ENCODE data around the gene TKFC.
"Not testable (repeated sequence)": the region's sequence is repeated elsewhere in the genome, so short reads cannot be mapped to it uniquely, and the experiment has no call there.

Gene TKFC

DNA sequence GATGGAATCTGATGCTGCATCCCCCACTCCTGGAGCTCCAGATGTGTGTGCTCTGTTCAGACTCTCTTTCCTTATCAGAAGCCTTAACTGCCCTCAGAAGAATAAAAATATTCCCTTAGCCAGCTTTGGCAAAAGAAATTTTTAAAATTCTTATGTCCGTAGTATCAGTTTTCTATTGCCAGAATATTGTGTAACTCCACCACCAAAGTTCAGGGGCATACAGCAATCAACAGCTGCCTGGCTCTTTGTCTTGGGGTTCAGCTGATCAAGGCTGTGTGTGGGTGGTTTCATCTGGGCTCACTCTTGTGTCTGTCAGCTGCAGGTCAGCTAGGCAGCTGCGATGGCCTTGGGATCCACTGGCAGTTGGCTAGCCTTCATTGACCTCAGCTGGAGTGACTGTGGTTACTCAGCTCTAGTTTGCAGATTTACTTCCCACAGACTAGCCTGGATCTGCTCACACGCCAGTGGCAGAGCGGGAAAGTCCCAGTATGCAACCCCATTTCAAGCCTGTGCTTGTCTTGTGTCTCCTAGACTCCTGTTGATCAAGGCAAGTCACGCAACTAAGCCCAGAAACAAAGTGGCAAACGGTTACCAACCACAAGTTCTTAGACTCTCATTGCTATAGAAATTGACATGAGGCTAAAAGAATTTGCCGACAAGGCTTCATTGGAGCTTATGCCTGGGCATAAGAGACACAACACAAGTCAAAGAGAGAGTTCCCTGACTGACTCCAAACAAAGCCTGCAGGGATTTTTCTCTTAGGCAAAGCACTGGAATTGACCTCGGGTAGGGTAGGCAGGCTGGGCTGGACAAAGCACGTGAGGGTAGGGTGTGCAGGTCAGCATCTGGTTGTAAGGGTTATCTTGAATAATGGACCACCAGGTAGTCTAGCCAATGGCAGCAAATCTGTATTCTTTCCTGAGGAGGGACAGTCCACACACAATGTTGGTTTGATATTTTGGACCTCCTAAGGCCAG, 36.6 kb downstream of the TKFC start:
- DNase-seq (ENCODE audit: low read depth): no peak

DNA sequence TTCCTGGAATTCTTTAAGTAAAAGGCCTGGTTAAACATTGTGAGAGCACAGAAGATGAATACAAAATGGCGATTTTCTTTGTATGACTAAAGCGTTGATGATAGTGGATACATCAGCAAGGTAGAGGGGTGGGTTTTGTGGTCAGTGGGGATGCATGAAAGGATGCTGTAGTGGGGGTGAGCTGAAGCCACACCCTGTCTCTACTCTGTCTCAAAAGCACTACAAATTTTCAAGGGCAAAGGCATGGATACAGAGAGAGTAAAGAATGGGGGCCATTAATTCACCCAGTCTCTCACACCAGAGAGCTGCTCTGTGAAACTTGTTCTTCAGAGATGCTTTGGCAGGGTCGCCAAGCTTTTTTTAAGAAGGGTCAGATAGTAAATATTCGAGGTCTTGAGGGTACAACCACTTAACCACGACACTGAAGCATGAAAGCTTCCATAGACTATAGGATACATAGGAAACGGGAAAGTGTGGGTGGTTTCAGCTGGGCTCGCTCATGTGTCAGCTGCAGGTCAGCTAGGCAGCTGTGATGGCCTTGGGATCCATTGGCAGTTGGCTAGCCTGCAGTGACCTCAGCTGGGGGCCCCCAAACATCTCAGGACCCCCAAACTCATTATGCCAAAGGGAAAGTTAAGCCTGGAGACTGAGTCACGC, 37.4 kb downstream of the TKFC start:
- no peak for DNase-seq (ENCODE audit: low read depth)

DNA sequence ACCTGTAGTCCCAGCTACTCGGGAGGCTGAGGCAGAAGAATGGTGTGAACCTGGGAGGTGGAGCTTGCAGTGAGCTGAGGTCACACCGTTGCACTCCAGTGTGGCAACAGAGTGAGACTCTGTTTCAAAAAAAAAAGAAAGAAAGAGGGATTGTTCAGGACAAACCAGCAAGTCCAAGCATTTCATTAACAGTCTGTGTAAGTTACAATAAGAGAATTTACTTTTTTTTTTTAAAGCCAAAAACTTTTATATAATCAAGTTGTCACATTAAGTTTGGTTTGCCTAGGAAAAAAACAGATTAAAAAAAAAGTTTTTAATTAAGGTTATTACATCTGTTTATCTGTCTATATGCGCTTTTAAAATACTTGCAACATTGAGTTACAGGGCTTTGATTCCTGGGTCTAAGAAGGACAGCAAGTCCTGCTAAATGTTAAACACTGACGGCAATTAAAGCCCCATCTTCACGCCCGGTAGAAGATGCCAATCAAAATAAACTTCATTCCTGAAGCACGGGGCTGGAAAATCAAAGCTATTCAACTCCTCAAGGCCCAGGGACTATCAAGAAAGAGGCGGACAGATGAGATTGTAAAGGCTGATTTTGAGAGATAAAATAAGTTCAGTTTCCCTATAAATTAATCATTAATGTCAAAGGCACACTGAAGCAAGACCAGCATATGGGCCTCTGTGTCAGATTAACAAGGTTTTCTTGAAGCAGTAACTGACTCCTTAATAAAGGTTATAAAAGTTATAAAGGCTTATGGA, 39.8 kb downstream of the TKFC start:
- no peak for DNase-seq (ENCODE audit: low read depth)

DNA sequence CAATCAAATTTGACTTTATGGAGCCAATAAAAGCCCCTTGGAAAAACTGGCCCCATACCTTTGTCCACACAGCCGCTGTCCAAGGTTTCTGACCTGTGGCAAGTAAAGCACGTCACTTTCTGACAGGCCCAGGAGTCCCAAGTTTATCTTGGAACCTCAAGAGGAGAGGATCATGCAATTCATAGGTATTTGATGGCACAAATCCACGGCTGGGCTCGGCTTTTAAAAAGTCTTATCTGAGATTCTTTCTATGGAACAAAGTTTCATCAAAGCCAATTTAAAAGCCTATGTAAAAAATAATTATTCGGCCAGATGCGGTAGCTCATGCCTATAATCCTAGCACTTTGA, 42.7 kb downstream of the TKFC start:
- no peak for DNase-seq (ENCODE audit: low read depth)

DNA sequence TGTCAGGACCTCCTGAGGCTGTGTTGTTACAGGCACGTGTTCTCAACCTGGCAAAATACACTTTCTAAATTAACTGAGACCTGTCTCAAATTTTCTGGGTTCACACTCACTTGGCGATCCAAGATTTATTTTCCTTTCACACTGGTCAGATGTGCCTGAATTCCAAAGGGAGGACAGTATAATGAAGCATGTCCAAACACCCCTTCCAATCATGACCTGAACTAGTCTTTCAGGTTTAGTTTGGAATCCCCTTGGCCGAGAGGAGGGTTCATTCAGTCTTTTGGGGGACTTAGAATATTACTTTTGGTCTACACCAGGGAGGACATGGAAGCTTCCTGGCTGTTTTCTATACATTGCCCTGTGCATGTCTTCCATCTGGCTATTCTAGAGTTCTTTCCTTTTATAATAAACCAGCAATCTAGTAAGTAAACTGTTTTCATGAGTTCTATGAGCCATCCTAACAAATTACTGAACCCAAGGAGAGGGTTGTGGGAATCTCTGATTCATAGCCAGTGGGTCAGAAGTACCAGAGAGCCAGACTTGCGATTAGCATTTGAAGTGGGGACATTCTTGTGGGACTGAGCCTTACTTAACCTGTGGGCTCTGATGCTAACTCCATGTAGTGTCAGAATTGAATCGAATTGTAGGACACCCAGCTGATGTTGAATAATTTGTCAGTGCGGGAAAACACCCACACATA, 44.6 kb downstream of the TKFC start:
- DNase-seq (ENCODE audit: low read depth): no peak

DNA sequence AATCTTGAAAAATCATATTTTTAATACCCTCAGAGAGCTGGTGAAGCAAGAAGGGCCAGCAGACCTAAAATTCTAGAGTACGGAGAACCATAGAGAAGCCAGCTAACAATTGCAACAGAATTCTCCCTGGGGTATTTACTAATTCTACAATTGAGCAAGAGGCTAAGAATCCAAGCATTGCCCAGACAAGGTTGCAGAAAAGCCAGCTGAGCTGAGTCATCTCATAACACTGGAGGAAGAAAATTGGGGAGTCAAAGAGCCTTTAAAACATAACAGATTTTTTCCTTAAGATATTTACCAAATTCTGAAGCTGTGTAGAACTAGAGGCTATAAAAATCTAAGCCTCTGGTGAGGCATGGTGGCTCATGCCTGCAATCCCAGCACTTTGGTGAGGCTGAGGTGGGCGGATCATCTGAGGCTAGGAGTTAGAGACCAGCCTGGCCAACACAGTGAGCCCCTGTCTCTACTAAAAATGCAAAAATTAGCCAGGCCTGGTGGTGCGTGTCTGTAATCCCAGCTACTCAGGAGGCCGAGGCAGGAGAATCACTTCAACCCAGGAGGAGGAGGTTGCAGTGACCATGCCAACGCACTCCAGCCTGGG, 45.8 kb downstream of the TKFC start:
- DNase-seq (ENCODE audit: low read depth): no peak

DNA sequence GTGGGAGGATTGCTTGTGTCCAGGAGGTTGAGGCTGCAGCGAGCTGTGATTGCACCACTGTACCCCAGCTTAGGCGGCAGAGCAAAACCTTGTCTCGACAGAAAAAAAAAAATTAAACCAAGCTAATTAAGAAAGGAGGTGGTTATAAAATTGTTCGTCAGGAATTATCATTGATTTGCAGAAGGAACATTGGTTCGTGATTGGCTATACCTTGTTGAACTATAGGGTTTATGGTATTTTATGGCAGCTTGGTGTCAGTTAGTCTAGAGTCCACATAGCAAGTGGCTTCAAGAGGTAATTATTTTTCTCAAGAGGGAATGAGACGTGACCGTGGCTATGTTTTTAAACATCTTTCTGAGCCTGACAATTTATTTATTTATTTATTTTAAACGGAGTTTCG, 47.9 kb downstream of the TKFC start:
- no peak for DNase-seq (ENCODE audit: low read depth)

DNA sequence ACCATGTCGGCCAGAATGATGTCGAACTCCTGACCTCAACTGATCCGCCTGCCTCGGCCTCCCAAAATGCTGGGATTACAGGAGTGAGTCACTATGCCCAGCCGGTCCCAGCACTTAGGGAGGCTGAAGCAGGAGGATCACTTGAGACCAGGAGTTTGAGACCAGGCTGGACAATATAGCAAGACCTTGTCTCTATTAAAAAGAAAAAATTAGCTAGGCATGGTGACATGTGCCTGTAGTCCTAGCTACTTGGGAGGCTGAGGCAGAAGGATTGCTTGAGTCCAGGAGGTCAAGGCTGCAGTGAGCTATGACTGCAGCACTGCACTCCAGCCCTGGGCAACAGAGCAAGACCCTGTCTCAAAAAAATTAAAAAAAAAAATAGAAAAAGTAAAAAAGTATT, 50.8 kb downstream of the TKFC start:
- not testable (repeated sequence) for DNase-seq (ENCODE audit: low read depth)

DNA sequence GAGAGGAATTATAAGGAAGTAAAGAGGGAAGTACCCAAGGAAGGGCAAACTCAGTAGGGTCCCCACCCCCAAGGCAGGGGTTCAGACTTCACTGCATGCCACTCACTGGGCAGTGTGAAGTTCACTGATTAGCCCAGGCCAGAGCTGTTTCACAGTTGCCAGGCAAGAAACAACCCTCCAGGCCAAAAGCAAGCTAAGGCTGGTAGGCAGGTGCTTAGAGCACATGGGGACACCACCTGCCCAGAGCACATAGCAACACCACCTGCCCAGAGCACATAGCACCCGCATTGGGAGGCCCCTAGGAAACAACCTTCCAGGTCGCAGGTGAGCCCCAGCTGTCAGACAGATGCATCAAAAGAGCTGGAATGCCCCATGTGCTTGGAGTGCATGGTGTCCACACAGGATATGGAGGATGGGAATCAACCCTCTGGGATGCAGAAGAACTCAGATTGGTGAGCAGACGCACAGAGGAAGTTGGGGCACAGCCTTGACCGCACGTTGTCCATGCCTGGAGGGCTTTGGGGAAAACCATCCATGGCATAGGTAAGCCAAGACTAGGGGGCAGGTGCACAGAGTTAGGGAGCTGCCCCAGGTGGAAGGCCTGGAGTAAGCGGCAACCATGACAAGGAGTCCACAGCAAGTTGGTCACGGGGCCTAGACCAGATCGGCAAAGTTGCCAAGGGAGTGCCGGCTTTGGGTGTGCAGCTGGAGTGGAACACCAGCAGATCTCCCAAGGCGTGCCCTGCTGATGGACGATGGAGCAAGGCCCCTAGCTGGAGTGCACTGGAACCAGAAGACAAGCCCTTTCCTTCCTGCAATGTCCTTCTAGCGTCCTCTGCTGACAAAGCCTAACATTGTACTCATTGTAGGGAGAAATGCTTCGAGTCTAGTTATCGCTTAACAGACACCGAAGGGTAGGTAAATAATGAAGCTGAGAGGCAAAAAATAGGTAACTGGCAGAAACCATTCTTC, 51.5 kb downstream of the TKFC start:
- DNase-seq (ENCODE audit: low read depth): no peak

DNA sequence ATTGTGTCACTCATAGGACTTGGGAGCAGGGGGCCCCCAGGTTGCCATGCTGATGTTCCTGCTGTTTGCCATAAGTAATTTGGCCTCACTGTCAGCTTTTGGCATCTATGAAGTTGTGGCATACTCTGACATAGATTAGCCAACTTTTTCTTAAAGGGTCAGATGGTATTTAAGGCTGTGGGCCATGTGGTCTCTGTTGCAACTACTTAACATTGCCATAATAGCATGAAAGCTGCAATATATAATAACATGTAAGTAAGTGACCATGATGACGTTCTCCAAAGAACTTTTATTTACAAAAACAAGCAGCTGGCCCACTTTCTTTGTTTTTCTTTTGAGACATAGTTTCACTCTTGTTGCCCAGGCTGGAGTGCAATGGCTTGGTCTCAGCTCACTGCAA, 57.1 kb downstream of the TKFC start:
- DNase-seq (ENCODE audit: low read depth): no peak

DNA sequence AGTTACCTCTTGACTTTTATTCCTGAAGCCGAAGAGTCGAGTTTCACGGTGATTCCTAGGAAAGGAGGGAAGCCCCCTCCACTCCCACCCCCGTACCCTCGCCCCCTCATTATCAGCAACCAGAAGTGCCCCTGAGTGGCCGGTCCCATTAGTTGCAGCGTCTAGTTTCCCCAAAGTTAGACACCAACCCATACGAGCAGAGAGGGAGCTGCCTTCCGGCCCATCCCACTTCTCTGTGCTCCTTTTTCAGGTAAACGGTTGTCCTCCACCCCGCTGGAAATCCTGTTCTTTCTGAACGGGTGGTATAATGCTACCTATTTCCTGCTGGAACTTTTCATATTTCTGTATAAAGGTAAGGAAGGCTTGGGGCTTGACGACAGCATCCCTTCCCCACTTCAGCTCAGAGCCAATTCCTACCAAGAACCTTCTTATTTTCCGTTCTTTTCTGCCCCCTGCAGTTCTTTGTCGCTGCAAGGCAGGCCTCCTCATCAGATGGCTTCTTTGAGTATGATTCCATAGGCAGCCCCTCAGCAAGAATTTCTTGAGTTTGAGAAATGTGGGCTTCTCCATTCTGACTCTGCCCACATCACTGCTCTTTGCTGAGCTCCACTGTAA, 60.1 kb downstream of the TKFC start:
- no peak for DNase-seq (ENCODE audit: low read depth)

Measured in stimulated activated CD8-positive, alpha-beta memory T cell treated with anti-CD3 and anti-CD28 coated beads, Interleukin-15, amount 100 ng/mL, for 24 hours (primary cell).